ENCODE results near the gene CCDC80. TPM values are rescaled to one million over a fixed set of nuclear protein-coding genes. Genes with fewer than 3 reads are reported as not detected.

The CCDC80 gene
- total and polyA plus RNA-seq, 9 of the 15 experiments (the other 6 are each of a cell fraction or from before 2014, with no cell fraction given), result 0.17 to 2.0 (median 1.1) TPM

- Histone ChIP-seq H3K36me3 (ENCODE audit: control insufficient read depth, insufficient read depth, low read length) (no peaks in the 10 kb centered on the region), H3K9me1 (ENCODE audit: control insufficient read depth, insufficient read depth, low read length) (no peaks in the 10 kb centered on the region), H3K27me3 (ENCODE audit: control insufficient read depth in 2 of 2, insufficient read depth in 2 of 2, low read length in 2 of 2) (no peaks in the 10 kb centered on the region; a peak in 1 of 5 replicates), H3K9ac (ENCODE audit: insufficient read depth in 1 of 2, low read depth in 2 of 2, low read length in 2 of 2) (no peak overlapping the region), H3K4me2 (ENCODE audit: insufficient read depth, low read length) (no peak overlapping the region), H3K79me2 (ENCODE audit: control insufficient read depth, insufficient read depth, low read length) (no peaks in the 10 kb centered on the region), H3K27ac (ENCODE audit: extremely low read depth, low read depth, low read length) (no peak overlapping the region), H2AFZ (ENCODE audit: low read depth, low read length) (no peak overlapping the region), H4K20me1 (replicated peaks; ENCODE audit: control insufficient read depth, insufficient read depth, low read length) (no peaks in the 10 kb centered on the region), H3K4me3 (no peak overlapping the region), H3K9me3 (replicated peaks; ENCODE audit: control insufficient read depth, insufficient read depth, low read depth, low read length) (no peaks in the 10 kb centered on the region), H3K4me1 (replicated peaks in 1 of 2; ENCODE audit: control insufficient read depth in 2 of 2, insufficient read depth in 2 of 2, low read length in 2 of 2) (no peaks in the 10 kb centered on the region; a peak in 1 of 5 replicates)
- 25% methylated on average over 4 of the region's 4 CpGs for WGBS (ENCODE audit: insufficient coverage, low coverage, missing lambda C conversion rate)
- in situ Hi-C loops (cut with MboI), result loop anchor here (25.0 kb wide), 1 partner anchor 635 kb away; no protein-coding TSS in a partner anchor
- BruUV-seq (replicated peaks), result no TSS peak
- ChIA-PET POLR2A (interaction anchor here (0.6 kb wide), 1 partner anchor 195 kb away, joined by 3 read pairs; no protein-coding TSS in a partner anchor), CTCF (ENCODE audit: low intra/inter-chr PET ratio) (no interaction called here)
- TF ChIP-seq ASH1L (IDR thresholded peaks at IDR 0.05; ENCODE audit: borderline replicate concordance, low read depth, partially characterized antibody) (no peak), CREB5 (CRISPR knock-in tag; IDR thresholded peaks at IDR 0.05) (no peak), ZZZ3 (IDR thresholded peaks at IDR 0.05) (no peak), ZKSCAN1 (IDR thresholded peaks at IDR 0.05; ENCODE audit: low read depth, low read length) (no peak), ZNF764 (CRISPR knock-in tag; IDR thresholded peaks at IDR 0.05; ENCODE audit: low read depth) (no peak), IRF9 (tag; IDR thresholded peaks at IDR 0.05) (no peak), USF1 (CRISPR knock-in tag; IDR thresholded peaks at IDR 0.05) (no peak), YBX1 (IDR thresholded peaks at IDR 0.05) (no peak)
- ATAC-seq (no peak), DNase-seq (ENCODE audit: extremely low read depth in 1 of 4, low spot score in 3 of 4) (no peak), FAIRE-seq (no peak)
- intact Hi-C loops (cut with micrococcal nuclease), result no loop called here
Measured at GRCh38 chr3:112627419-112627818, 13.5 kb downstream of the CCDC80 start.

Measured in K562 (cell line).